WTC11 (cell line): ENCODE results near the gene HOXD12.

Experiments
- AFF4 ChIP-seq: sonication (generic); formaldehyde crosslinking; IDR thresholded peaks from 2 replicates; pipeline ENCODE4 v1.8.1; 2023; ENCODE audit warnings: mild to moderate bottlenecking, missing genetic modification reagents, borderline replicate concordance
- ATF1 ChIP-seq: sonication (generic); formaldehyde crosslinking; IDR thresholded peaks from 2 replicates; pipeline ENCODE4 v1.8.1; 2023; ENCODE audit warnings: mild to moderate bottlenecking, moderate library complexity, missing genetic modification reagents
- ATF6 ChIP-seq: sonication (generic); formaldehyde crosslinking; IDR thresholded peaks from 2 replicates; pipeline ENCODE4 v1.8.1; 2023; ENCODE audit warnings: mild to moderate bottlenecking, missing genetic modification reagents
- CREB1 ChIP-seq: sonication (generic); formaldehyde crosslinking; IDR thresholded peaks from 2 replicates; pipeline ENCODE4 v1.8.0; 2023; ENCODE audit warnings: mild to moderate bottlenecking, missing genetic modification reagents
- CTCF ChIP-seq: fragments of 200-600 bp; IDR thresholded peaks from 2 replicates; pipeline ENCODE4 v1.8.0; 2022; ENCODE audit warnings: antibody characterized with exemption
- ETV6 ChIP-seq: sonication (generic); formaldehyde crosslinking; IDR thresholded peaks from 2 replicates; pipeline ENCODE4 v1.8.1; 2022; ENCODE audit warnings: mild to moderate bottlenecking, missing genetic modification reagents
- TEAD1 ChIP-seq: sonication (generic); formaldehyde crosslinking; IDR thresholded peaks from 2 replicates; pipeline ENCODE4 v1.8.0; 2022; ENCODE audit warnings: mild to moderate bottlenecking, missing genetic modification reagents
- TEAD4 ChIP-seq: sonication (generic); formaldehyde crosslinking; IDR thresholded peaks from 2 replicates; pipeline ENCODE4 v1.8.0; 2022; ENCODE audit warnings: mild to moderate bottlenecking, missing genetic modification reagents
- TP53 ChIP-seq: sonication (generic); formaldehyde crosslinking; IDR thresholded peaks from 2 replicates; pipeline ENCODE4 v1.8.1; 2023; ENCODE audit warnings: mild to moderate bottlenecking, missing genetic modification reagents
- ZNF232 ChIP-seq: sonication (generic); formaldehyde crosslinking; IDR thresholded peaks from 2 replicates; pipeline ENCODE4 v1.8.0; 2022; ENCODE audit warnings: mild to moderate bottlenecking, missing genetic modification reagents

- TF ChIP-seq TEAD4 (CRISPR knock-in tag): no peak
- no peak for TF ChIP-seq TEAD1 (CRISPR knock-in tag)
- no peak for TF ChIP-seq AFF4 (CRISPR knock-in tag)
- peak; percentile 55 for TF ChIP-seq CTCF
- TF ChIP-seq CREB1 (CRISPR knock-in tag): no peak
- no peak for TF ChIP-seq ETV6 (CRISPR knock-in tag)
- TF ChIP-seq TP53 (CRISPR knock-in tag): no peak
- TF ChIP-seq ATF1 (CRISPR knock-in tag): no peak
- TF ChIP-seq ATF6 (CRISPR knock-in tag): no peak
- no peak for TF ChIP-seq ZNF232 (CRISPR knock-in tag)
Observed at GRCh38 chr2:176118601-176119339, 19.2 kb downstream of the HOXD12 start.
